HG03064 (cell line): ENCODE measurements around the gene ELMO1.
"Not testable (repeated sequence)": the region's sequence is repeated elsewhere in the genome, so short reads cannot be mapped to it uniquely, and the experiment has no call there.

Experiments
- ATAC-seq: cut with Tn5 transposase; IDR thresholded peaks from one replicate; pipeline ENCODE4 v1.9.1; 2021; ENCODE audit warnings: low read depth; ENCODE audit not compliant: unreplicated experiment

ELMO1 gene

GRCh38 chr7:37007691-37008090, 441.0 kb downstream of the ELMO1 start:
- ATAC-seq, result no peak

GRCh38 chr7:37007268-37007667, 441.4 kb downstream of the ELMO1 start:
- no peak for ATAC-seq

GRCh38 chr7:37006764-37007163, 441.9 kb downstream of the ELMO1 start:
- no peak for ATAC-seq

- ATAC-seq, result no peak
These were observed 448.2 kb downstream of the ELMO1 start for GRCh38 chr7:37000511-37000910.

- ATAC-seq, result no peak
These were observed 448.8 kb downstream of the ELMO1 start for GRCh38 chr7:36999626-37000485.

- ATAC-seq, result no peak
These were observed 452.9 kb downstream of the ELMO1 start for GRCh38 chr7:36995776-36996175.

GRCh38 chr7:36994456-36995112, 454.1 kb downstream of the ELMO1 start:
- ATAC-seq, result no peak

- ATAC-seq, result no peak
These were observed 461.5 kb downstream of the ELMO1 start for GRCh38 chr7:36986948-36987724.

- ATAC-seq, result no peak
These were observed 462.1 kb downstream of the ELMO1 start for GRCh38 chr7:36986511-36986933.

GRCh38 chr7:36985866-36986400, 462.7 kb downstream of the ELMO1 start:
- no peak for ATAC-seq

GRCh38 chr7:36985316-36985715, 463.3 kb downstream of the ELMO1 start:
- no peak for ATAC-seq

- no peak for ATAC-seq
These were observed 463.9 kb downstream of the ELMO1 start for GRCh38 chr7:36984710-36985312.

GRCh38 chr7:36984041-36984521, 464.6 kb downstream of the ELMO1 start:
- no peak for ATAC-seq

GRCh38 chr7:36982766-36983165, 465.9 kb downstream of the ELMO1 start:
- ATAC-seq, result no peak

GRCh38 chr7:36979810-36980248, 468.8 kb downstream of the ELMO1 start:
- no peak for ATAC-seq

- no peak for ATAC-seq
These were observed 470.2 kb downstream of the ELMO1 start for GRCh38 chr7:36978461-36978860.

- ATAC-seq, result no peak
These were observed 470.8 kb downstream of the ELMO1 start for GRCh38 chr7:36977878-36978277.

GRCh38 chr7:36973534-36973933, 475.1 kb downstream of the ELMO1 start:
- ATAC-seq, result not testable (repeated sequence)

- no peak for ATAC-seq
These were observed 476.5 kb downstream of the ELMO1 start for GRCh38 chr7:36972140-36972518.

- no peak for ATAC-seq
These were observed 477.0 kb downstream of the ELMO1 start for GRCh38 chr7:36971515-36972139.
